Astrocyte (in vitro differentiated cells and primary cell): ENCODE results near the gene MORN1. TPM values are rescaled to one million over a fixed set of nuclear protein-coding genes. Genes with fewer than 3 reads are reported as not detected.

Source experiments
- DNase-seq: peaks from one replicate; pipeline ENCODE4 v3.0.0-alpha.2; 2010; ENCODE audit warnings: low read depth
- FAIRE-seq: peaks from 2 replicates; lab custom pipeline; 2011; peaks lifted over from hg19 to GRCh38; lab: Jason Lieb, UNC
- H2AFZ ChIP-seq: 2 replicates; pipeline ENCODE4 v1.6.0; 2012; ENCODE audit warnings: low read depth, low read length, inconsistent platforms
- H3K27ac ChIP-seq: 2 replicates; pipeline ENCODE4 v1.5.1; 2011; ENCODE audit warnings: low read depth, low read length, inconsistent platforms
- H3K27me3 ChIP-seq: 2 replicates; pipeline ENCODE4 v1.6.0; 2011; ENCODE audit warnings: low read length, inconsistent platforms; ENCODE audit not compliant: insufficient read depth
- H3K36me3 ChIP-seq: 2 replicates; pipeline ENCODE4 v1.5.1; 2011; ENCODE audit warnings: low read length, inconsistent platforms; ENCODE audit not compliant: insufficient read depth
- H3K4me1 ChIP-seq: 2 replicates; pipeline ENCODE4 v1.5.1; 2011; ENCODE audit warnings: low read length, inconsistent platforms; ENCODE audit not compliant: insufficient read depth
- H3K4me2 ChIP-seq: 2 replicates; pipeline ENCODE4 v1.6.0; 2012; ENCODE audit warnings: low read length, inconsistent platforms
- H3K4me3 ChIP-seq: 2 replicates; pipeline ENCODE4 v1.5.1; 2011; ENCODE audit warnings: low read depth, mild to moderate bottlenecking, low read length, inconsistent platforms; ENCODE audit not compliant: insufficient read depth
- H3K79me2 ChIP-seq: 2 replicates; pipeline ENCODE4 v1.6.0; 2012; ENCODE audit warnings: mild to moderate bottlenecking, low read length, inconsistent platforms; ENCODE audit not compliant: insufficient read depth
- H3K9ac ChIP-seq: 2 replicates; pipeline ENCODE4 v1.6.0; 2012; ENCODE audit warnings: mild to moderate bottlenecking, low read length, inconsistent platforms
- H3K9me3 ChIP-seq: 2 replicates; pipeline ENCODE4 v1.5.1; 2012; ENCODE audit warnings: low read depth, mild to moderate bottlenecking, low read length, inconsistent platforms; ENCODE audit not compliant: insufficient read depth
- H4K20me1 ChIP-seq: 2 replicates; pipeline ENCODE4 v1.6.0; 2012; ENCODE audit warnings: low read length, inconsistent platforms; ENCODE audit not compliant: insufficient read depth
- H3K27ac Mint-ChIP-seq: one replicate; pipeline ENCODE4 v1.8.0; 2021; ENCODE audit warnings: mild to moderate bottlenecking, mixed read lengths; ENCODE audit not compliant: unreplicated experiment
- H3K27me3 Mint-ChIP-seq: one replicate; pipeline ENCODE4 v1.8.0; 2021; ENCODE audit warnings: low read depth, mixed read lengths; ENCODE audit not compliant: unreplicated experiment
- H3K36me3 Mint-ChIP-seq: one replicate; pipeline ENCODE4 v1.8.0; 2021; ENCODE audit warnings: low read depth, mixed read lengths; ENCODE audit not compliant: unreplicated experiment
- H3K4me1 Mint-ChIP-seq: one replicate; pipeline ENCODE4 v1.8.0; 2021; ENCODE audit warnings: low read depth, mixed read lengths; ENCODE audit not compliant: unreplicated experiment
- H3K4me3 Mint-ChIP-seq: one replicate; pipeline ENCODE4 v1.8.0; 2021; ENCODE audit warnings: mild to moderate bottlenecking, moderate library complexity, mixed read lengths; ENCODE audit not compliant: unreplicated experiment
- H3K9me3 Mint-ChIP-seq: one replicate; pipeline ENCODE4 v1.8.0; 2021; ENCODE audit warnings: mild to moderate bottlenecking, mixed read lengths; ENCODE audit not compliant: unreplicated experiment
- CTCF ChIP-seq: IDR thresholded peaks from 2 replicates; pipeline ENCODE4 v1.5.1; 2011; ENCODE audit warnings: low read depth, mild to moderate bottlenecking, inconsistent platforms, low read length, moderate library complexity; ENCODE audit not compliant: insufficient read depth
- EZH2 ChIP-seq: IDR thresholded peaks from 2 replicates; pipeline ENCODE4 v1.6.1; 2012; ENCODE audit warnings: mild to moderate bottlenecking, low read length, inconsistent platforms; ENCODE audit not compliant: insufficient read depth
- total RNA-seq: library from RNA; stranded (reverse); gene quantifications from 2 replicates; pipeline ENCODE4 v1.2.1, GENCODE V29; 2021

The MORN1 gene
- total RNA-seq, 1 donor from 2014 or later = 9.2 TPM

DNA sequence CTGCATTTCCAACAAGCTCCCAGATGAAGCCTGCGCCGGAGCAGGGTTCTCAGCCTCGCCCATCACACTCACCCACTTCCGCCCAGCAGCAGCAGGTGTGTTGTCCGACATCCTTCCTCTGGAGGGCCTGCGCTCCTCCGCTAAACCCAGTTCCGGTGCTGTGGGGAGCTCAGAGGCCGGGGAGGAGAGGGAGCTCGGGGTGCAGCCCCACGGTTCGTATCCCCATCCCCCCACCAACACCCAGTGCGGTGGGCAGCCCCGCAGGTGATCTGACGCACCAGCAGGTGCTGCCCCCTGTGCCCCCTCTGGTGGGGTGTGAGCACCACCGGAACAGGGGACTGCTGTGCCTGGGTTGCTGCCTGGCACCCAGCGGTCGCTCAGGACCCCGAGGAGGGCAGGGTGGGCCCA, 24.5 kb upstream of the MORN1 start:
- peaks cover 22% of the 10 kb centered on the region for H3K4me1 ChIP-seq
- peaks cover 14% of the 10 kb centered on the region for H3K79me2 ChIP-seq
- no peak overlapping the region for H2AFZ ChIP-seq
- Mint-ChIP-seq H3K9me3 (no peaks in the 10 kb centered on the region), H3K27me3 (peaks cover 14% of the 10 kb centered on the region), H3K36me3 (peaks cover 2% of the 10 kb centered on the region), H3K4me1 (peaks cover 9% of the 10 kb centered on the region), H3K27ac (no peak overlapping the region), H3K4me3 (no peak overlapping the region)
- DNase-seq = no peak
- no peaks in the 10 kb centered on the region for H3K36me3 ChIP-seq
- H4K20me1 ChIP-seq = no peaks in the 10 kb centered on the region
- no peak for FAIRE-seq
- H3K9me3 ChIP-seq = no peaks in the 10 kb centered on the region
- no peak overlapping the region for H3K4me3 ChIP-seq
- H3K27ac ChIP-seq = no peak overlapping the region
- H3K27me3 ChIP-seq = peaks cover 4% of the 10 kb centered on the region
- no peak overlapping the region for H3K9ac ChIP-seq
- no peak overlapping the region for H3K4me2 ChIP-seq
- TF ChIP-seq CTCF = no peak
- TF ChIP-seq EZH2 = no peak

GRCh38 chr1:2415337-2415736, 24.0 kb upstream of the MORN1 start:
- DNase-seq (no peak), FAIRE-seq (no peak)
- Histone ChIP-seq H3K9me3 (no peaks in the 10 kb centered on the region), H3K9ac (no peak overlapping the region), H3K79me2 (peaks cover 14% of the 10 kb centered on the region), H3K27me3 (peaks cover 4% of the 10 kb centered on the region), H2AFZ (no peak overlapping the region), H3K4me3 (no peak overlapping the region), H3K27ac (no peak overlapping the region), H3K4me1 (peaks cover 22% of the 10 kb centered on the region), H3K4me2 (no peak overlapping the region), H4K20me1 (no peaks in the 10 kb centered on the region), H3K36me3 (no peaks in the 10 kb centered on the region)
- Mint-ChIP-seq H3K4me1 (peaks cover 9% of the 10 kb centered on the region), H3K27me3 (peaks cover 14% of the 10 kb centered on the region), H3K9me3 (no peaks in the 10 kb centered on the region), H3K4me3 (no peak overlapping the region), H3K27ac (no peak overlapping the region), H3K36me3 (peaks cover 4% of the 10 kb centered on the region)
- no peak for TF ChIP-seq EZH2
- no peak for TF ChIP-seq CTCF

- peaks cover 9% of the 10 kb centered on the region for H3K4me1 Mint-ChIP-seq
- H3K9ac ChIP-seq = peak overlapping the region; percentile 19
- TF ChIP-seq EZH2 (no peak), CTCF (peak; percentile 74)
- H3K36me3 Mint-ChIP-seq = peaks cover 4% of the 10 kb centered on the region
- H3K4me3 Mint-ChIP-seq = peak overlapping the region; percentile 79
- no peak overlapping the region for H3K27ac Mint-ChIP-seq
- peak overlapping the region; percentile 99 for H3K4me2 ChIP-seq
- no peaks in the 10 kb centered on the region for H3K9me3 ChIP-seq
- peaks cover 4% of the 10 kb centered on the region for H3K27me3 ChIP-seq
- no peaks in the 10 kb centered on the region for H3K36me3 ChIP-seq
- no peak overlapping the region for H3K27ac ChIP-seq
- no peak overlapping the region for H3K4me3 ChIP-seq
- FAIRE-seq (no peak), DNase-seq (no peak)
- H3K9me3 Mint-ChIP-seq = no peaks in the 10 kb centered on the region
- H4K20me1 ChIP-seq = no peaks in the 10 kb centered on the region
- peaks cover 18% of the 10 kb centered on the region for H3K79me2 ChIP-seq
- peaks cover 22% of the 10 kb centered on the region for H3K4me1 ChIP-seq
- H2AFZ ChIP-seq = peak overlapping the region; percentile 62
- peaks cover 14% of the 10 kb centered on the region for H3K27me3 Mint-ChIP-seq
These were observed 23.1 kb upstream of the MORN1 start for GRCh38 chr1:2414297-2414958.
